Stimulated activated CD4-positive, alpha-beta T cell treated with anti-CD3 and anti-CD28 coated beads, Interleukin-15, amount 100 ng/mL, for 1 hour (primary cell): ENCODE results near the gene XIRP2.
"Not testable (repeated sequence)": the region's sequence is repeated elsewhere in the genome, so short reads cannot be mapped to it uniquely, and the experiment has no call there.

Source experiments
- DNase-seq, 2 donors: peaks; one replicate each; pipeline ENCODE4 v3.0.0-alpha.2; 2020; ENCODE audit warnings: low read depth in 1 of 2, low spot score in 1 of 2

Gene XIRP2

DNA sequence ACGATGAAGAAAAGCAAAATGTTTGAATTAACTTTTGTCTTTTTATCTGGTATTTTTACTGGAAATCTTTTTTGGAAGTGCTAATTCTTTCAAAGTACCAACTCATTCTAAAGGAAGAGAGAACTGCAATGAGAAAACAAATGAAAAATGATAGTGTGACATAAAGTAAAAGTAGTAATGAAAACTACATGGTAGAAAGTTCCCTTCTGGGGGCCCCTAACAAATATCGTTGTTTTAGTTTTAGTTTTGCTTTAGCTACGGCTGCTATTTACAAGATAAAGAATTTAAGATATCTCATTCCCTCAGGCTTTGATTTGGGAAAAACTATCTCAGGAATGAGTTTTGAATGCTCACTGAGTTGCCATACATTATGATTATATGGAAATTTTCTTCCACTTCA, 161.4 kb downstream of the XIRP2 start:
- DNase-seq, result no peak

DNA sequence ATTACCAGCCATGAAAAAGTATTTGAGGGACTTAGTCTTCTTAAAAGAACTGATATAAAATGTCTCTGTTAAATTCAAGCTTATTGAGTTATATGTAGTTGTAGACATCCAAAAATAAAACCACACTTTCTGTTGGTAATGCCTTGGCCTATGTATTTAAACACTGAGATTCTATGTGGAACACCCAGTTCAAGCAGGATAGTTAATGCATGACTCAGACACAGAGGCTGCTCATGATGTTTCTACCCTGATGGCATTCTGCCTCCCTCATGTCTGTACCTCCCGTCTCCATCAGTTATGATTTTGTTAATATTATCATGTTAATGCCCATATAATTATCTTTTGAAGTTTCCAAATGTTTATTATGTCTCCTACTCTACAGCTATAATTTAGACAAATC, 164.5 kb downstream of the XIRP2 start:
- DNase-seq, result no peak

- DNase-seq, result no peak
These were observed 166.6 kb downstream of the XIRP2 start for GRCh38 chr2:167054881-167055280.

DNA sequence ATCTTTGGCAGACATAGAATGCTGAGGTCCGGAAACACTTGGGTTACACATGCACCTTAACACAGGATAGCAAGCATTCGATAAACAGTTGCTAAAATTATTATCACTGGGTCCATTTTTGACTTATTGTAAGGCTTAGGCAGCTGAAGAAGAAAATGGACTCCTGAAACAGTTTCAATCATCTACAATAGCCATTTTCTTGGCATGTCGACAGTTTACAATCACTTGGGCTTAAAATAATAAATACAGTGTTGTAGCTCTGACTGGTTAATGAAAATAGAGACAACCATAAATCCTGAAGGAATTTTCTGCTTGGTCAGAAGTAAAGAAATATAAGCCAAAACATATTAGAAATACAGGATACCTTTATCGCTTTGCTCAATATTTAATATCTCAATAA, 169.2 kb downstream of the XIRP2 start:
- DNase-seq, result no peak

DNA sequence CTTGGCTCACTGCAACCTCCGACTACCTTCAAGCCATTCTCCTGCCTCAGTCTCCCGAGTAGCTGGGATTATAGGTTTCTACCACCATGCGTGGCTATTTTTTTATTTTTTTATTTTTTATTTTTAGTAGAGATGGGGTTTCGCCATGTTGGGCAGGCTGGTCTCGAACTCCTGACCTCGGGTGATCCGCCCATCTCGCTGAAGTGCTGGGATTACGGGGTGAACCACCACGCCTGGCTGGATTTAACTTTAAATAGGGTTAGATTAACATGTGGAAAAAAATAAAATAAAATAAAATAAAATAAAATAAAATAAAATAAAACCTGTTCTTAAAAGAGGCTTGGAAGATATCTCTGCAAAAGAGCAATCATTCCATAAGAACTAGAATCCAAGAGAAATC, 170.9 kb downstream of the XIRP2 start:
- DNase-seq, result no peak

DNA sequence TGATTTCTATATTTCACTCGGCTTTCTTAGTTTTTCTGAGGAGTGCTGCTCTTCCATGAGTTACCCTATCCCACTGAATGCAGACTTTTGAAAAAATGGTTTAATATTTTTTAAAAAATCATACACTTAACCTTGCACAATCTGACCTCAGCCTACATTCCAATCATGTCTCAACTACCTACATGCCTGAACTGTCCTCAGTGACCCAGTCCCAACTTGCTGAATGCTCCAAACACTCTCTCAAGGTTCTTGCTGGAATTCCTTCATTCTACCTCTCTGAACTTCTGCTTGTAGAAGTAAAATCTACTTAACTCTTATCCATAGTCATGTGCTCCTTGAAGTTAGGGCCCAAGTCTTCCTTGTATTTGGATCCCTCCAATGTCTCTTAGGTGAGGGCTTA, 181.6 kb downstream of the XIRP2 start:
- no peak for DNase-seq

DNA sequence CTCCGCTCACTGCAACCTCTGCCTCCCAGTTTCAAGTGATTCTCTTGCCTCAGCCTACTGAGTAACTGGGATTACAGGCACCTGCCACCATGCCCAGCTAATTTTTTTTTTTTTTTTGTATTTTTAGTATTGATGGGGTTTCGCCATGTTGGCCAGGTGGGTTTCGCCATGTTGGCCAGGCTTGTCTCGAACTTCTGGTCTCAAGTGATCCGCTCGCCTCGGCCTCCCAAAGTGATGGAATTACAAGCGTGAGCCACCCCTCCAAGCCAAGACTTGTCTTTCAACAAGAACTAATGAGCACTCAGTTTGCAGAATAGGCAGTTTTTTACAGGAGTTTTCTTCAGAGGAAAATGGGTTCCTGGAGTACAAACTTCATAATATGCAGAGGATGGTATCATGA, 187.4 kb downstream of the XIRP2 start:
- not testable (repeated sequence) for DNase-seq

- not testable (repeated sequence) for DNase-seq
These were observed 210.7 kb downstream of the XIRP2 start for GRCh38 chr2:167098931-167099330.

DNA sequence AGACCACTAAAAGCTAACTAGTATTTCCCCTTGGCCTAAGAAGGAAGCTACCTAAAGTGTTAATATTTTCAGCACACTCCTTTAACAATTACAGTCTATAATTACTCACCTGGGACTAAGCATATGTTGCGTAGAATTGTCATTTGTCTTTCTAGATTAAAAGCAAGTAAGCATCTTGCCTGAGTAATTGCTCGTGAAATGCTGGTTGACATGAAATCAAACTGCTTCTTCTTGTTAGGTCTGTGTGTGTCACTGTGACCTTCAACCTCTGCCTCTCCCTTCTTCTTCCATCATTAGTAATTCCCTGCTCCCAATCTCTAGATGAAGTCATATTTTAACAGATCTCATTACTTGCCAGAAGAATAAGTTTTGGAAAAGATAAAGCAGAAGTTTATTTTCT, 212.2 kb downstream of the XIRP2 start:
- no peak for DNase-seq

GRCh38 chr2:167103028-167103756, 214.9 kb downstream of the XIRP2 start:
- DNase-seq, result no peak

DNA sequence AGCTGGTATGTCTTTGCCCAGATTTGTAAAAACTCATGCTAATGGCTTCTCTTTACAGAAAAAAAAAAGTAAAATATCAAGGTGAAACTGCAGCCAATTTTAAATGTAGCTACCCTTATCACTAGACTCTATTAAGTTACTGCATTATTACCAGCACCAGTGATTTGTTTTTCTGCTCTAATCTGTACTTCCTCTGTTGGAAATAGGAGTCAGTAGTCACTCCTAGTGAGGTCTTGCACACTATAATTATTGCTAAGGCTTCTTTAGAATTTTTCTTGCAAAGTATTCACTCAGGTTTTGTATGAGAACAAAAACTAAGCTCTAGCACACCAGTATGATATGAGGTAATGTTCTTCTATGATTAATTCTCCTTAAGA, 215.5 kb downstream of the XIRP2 start:
- no peak for DNase-seq

DNA sequence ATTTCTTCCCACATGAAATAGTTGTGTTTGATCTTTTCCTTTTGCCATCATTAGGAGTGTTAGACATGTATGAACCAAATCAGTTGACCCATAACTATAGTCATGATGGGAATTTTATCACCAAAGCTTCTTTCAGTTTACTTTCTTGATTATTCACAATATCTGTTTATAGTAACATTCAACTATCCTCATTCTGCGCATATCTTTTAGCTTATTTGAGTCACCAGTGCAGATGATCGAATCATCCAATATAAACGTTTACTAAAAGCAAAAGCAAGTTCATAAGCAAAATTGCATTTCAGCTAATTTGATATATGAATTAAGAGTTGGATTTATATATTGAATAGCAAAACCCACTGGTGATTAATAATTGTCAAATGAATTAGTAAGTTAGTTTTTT, 216.4 kb downstream of the XIRP2 start:
- DNase-seq, result no peak

GRCh38 chr2:167109682-167110081, 221.4 kb downstream of the XIRP2 start:
- not testable (repeated sequence) for DNase-seq

DNA sequence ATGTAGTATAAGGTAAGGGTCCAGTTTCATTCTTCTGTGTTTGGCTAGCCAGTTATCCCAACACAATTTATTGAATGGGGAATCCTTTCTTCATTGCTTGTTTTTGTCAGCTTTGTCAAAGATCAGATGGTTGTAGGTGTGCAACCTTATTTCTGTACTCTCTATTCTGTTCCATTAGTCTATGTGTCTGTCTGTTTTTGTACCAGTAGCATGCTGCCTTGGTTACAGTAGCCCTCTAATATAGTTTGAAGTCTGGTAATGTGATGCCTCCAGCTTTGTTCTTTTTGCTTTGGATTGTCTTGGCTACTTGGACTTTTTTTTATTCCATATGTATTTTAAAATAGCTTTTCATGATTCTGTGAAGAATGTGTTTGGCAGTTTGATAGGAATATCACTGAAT, 222.1 kb downstream of the XIRP2 start:
- DNase-seq, result no peak

GRCh38 chr2:167114018-167114417, 225.7 kb downstream of the XIRP2 start:
- DNase-seq, result no peak

DNA sequence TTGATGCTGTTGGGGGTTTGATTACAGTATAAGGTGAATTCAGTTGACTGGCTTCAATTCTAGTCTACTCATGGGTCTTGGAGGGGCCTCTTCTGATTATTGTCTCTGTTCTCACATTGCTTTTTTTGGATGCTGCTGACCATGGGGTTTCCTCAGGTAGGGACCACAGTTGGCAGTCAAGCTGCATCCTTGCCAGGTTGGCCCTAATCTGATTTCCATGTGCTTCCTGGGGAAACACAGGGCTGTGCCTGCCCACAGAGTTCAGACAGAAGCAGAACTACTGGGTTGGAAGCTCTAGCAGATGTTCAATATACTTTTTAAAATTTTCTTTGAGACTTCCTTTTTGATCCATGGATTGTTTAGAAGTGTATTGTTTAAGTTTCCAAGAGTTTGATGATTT, 227.3 kb downstream of the XIRP2 start:
- no peak for DNase-seq

GRCh38 chr2:167122389-167122788, 234.1 kb downstream of the XIRP2 start:
- DNase-seq, result no peak

- DNase-seq, result no peak
These were observed 237.9 kb downstream of the XIRP2 start for GRCh38 chr2:167126165-167126564.

DNA sequence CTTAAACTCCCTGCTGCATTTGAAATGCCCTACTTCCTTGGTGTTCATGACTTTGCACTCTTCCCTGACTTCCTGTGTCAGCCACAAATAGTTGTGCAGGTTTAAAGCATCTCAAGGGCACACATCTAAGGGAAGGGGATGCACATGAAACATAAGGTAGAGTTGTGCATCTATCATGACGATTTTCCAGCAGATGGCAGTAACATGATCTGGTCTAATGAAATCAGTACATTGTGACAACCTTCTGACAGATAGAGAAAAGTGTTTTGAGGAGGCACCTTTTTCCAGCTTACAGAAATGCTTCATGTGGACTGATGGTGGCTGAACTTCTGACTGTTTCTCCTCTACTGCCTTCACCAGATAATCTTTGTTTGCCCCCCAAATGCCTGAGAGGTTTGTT, 238.9 kb downstream of the XIRP2 start:
- no peak for DNase-seq

- no peak for DNase-seq
These were observed 239.8 kb downstream of the XIRP2 start for GRCh38 chr2:167128130-167128529.

- DNase-seq, result no peak
These were observed 243.8 kb downstream of the XIRP2 start for GRCh38 chr2:167132066-167132465.

DNA sequence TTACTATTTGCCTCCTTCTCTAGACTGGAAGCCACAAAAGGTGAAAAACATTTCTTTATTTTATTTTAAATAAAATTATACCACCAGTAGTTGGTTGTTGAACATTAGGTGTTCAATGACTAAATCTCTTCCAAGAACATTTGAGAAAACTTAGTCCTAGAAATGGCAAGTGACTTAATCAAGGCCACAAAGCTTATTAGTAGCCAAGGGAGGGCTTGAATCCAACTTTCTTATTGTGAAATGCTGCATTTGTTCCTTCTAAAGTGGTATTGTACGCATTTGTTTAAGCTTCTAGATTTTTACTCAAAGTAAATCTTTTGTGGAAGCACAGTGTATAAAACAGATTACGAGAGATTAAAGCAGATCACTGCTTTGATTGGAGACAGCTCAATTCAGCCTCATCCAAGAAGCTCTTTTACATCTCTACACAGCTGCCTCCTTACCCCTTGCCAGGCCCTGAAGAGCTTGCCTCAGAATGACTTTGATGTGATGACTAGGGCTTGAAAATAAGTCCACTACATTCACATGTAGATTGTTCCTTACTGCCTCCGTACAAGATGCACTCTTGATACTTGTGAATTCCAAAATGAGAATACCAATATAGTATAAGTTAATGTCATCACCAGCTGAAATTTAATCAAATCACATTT, 244.8 kb downstream of the XIRP2 start:
- no peak for DNase-seq

- DNase-seq, result no peak
These were observed 245.3 kb downstream of the XIRP2 start for GRCh38 chr2:167133614-167134013.
